ENCODE data around the gene SLC4A5. TPM values are rescaled to one million over a fixed set of nuclear protein-coding genes. Genes with fewer than 3 reads are reported as not detected.

The SLC4A5 gene
- polyA plus RNA-seq, 1 of the 3 experiments (the other 2 are of a cell fraction): 0.25 TPM

GRCh38 chr2:74385396-74385795 is 42.2 kb upstream of the SLC4A5 start (continued):
- TF ChIP-seq USF1 (IDR thresholded peaks at IDR 0.05; ENCODE audit: borderline replicate concordance, low read depth) (no peak), FOXJ3 (CRISPR knock-in tag; IDR thresholded peaks at IDR 0.05) (no peak)

- Histone ChIP-seq H3K4me1 (ENCODE audit: control insufficient read depth in 1 of 2, insufficient read depth in 2 of 2, low read depth in 1 of 2, low read length in 1 of 2) (peaks cover 8 to 19% of the 10 kb centered on the region in 2 experiments; a peak in 2 of 4 replicates), H3K9me3 (no peaks in the 10 kb centered on the region), H3K4me2 (no peak overlapping the region), H3K9ac (no peak overlapping the region), H3K4me3 (ENCODE audit: low read depth in 2 of 2, low read length in 1 of 2) (no peak overlapping the region), H3K79me2 (ENCODE audit: insufficient read depth) (peaks cover 87% of the 10 kb centered on the region), H3K36me3 (replicated peaks in 1 of 2; ENCODE audit: control insufficient read depth in 1 of 2, insufficient read depth in 2 of 2, low read length in 1 of 2) (peaks cover 7 to 22% of the 10 kb centered on the region in 2 experiments), H2AFZ (ENCODE audit: low read depth) (no peak overlapping the region), H3K27me3 (ENCODE audit: insufficient read depth) (no peaks in the 10 kb centered on the region), H3K9me2 (no peaks in the 10 kb centered on the region), H4K20me1 (ENCODE audit: insufficient read depth) (peaks cover 74% of the 10 kb centered on the region), H3F3A (replicated peaks; ENCODE audit: insufficient read depth) (peaks cover 5% of the 10 kb centered on the region), H3K27ac (ENCODE audit: low read depth in 2 of 2, low read length in 1 of 2) (no peak overlapping the region)
- CTCF ChIA-PET: no interaction called here
- no peak for DNase-seq
- TF ChIP-seq CTCF (IDR thresholded peaks at IDR 0.05) (no peak), POLR2AphosphoS5 (IDR thresholded peaks at IDR 0.05; ENCODE audit: low read depth, low read length) (no peak), MXI1 (IDR thresholded peaks at IDR 0.05; ENCODE audit: low read depth, low read length) (no peak), IRF3 (IDR thresholded peaks at IDR 0.05; ENCODE audit: low read depth, low read length) (no peak), MEF2A (IDR thresholded peaks at IDR 0.05; ENCODE audit: borderline replicate concordance, low read depth) (no peak), NFIC (IDR thresholded peaks at IDR 0.05; ENCODE audit: borderline replicate concordance) (no peak), SMC3 (IDR thresholded peaks at IDR 0.05; ENCODE audit: low read depth, low read length) (no peak), CHD2 (IDR thresholded peaks at IDR 0.05; ENCODE audit: low read length, partially characterized antibody) (no peak), TEAD4 (IDR thresholded peaks at IDR 0.05; ENCODE audit: borderline replicate concordance, insufficient read depth) (no peak), USF1 (IDR thresholded peaks at IDR 0.05; ENCODE audit: borderline replicate concordance, low read depth) (no peak), PBX3 (IDR thresholded peaks at IDR 0.05) (no peak), RXRA (IDR thresholded peaks at IDR 0.05; ENCODE audit: borderline replicate concordance, low read depth) (no peak), GATA2 (CRISPR knock-in tag; IDR thresholded peaks at IDR 0.05) (no peak), SIN3A (IDR thresholded peaks at IDR 0.05; ENCODE audit: borderline replicate concordance, low read depth, low read length) (no peak), RCOR1 (IDR thresholded peaks at IDR 0.05; ENCODE audit: low read length) (no peak), MAX (IDR thresholded peaks at IDR 0.05; ENCODE audit: low read depth) (no peak), EZH2phosphoT487 (IDR thresholded peaks at IDR 0.05; ENCODE audit: borderline replicate concordance, low read depth) (no peak), RAD21 (IDR thresholded peaks at IDR 0.05; ENCODE audit: low read length) (no peak), EP300 (IDR thresholded peaks at IDR 0.05; ENCODE audit: borderline replicate concordance in 1 of 2, low read depth in 1 of 2, low read length in 1 of 2) (no peak), USF2 (IDR thresholded peaks at IDR 0.05; ENCODE audit: borderline replicate concordance, low read depth, low read length) (no peak)
- POLR2A ChIA-PET: no interaction called here
- WGBS (ENCODE audit: low lambda C conversion rate): 95% methylated on average over 3 of the region's 3 CpGs
These were observed 40.8 kb upstream of the SLC4A5 start for GRCh38 chr2:74384051-74384450.
